COLO829 (cell line): Measurements from ENCODE around the gene MRTFB.
A peak's percentile ranks its signal among the peaks of the same experiment; 100 is the strongest.

Experiments
- DNase-seq: peaks from one replicate; pipeline ENCODE4 v3.0.0; 2012; ENCODE audit warnings: low spot score

MRTFB gene

DNA sequence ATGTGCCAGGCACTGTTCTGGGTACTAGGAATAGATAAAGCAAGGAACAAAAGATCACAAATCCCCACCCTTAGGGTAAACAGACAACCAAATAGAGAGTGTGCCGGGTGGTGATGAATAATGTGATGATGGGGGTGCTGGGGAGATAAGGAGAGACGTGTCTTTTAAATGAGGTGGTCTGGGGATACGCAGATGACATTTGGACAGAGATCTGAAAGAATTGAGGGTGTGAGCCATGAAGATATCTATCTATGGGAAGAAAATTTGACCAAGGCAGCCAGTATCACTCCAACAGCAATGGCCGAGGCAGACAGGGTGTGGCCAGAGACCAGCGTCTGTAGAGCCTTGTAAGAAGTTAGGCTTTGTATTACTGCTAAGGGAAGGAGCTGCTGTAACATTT is 165.3 kb downstream of the MRTFB start:
- DNase-seq = no peak

DNA sequence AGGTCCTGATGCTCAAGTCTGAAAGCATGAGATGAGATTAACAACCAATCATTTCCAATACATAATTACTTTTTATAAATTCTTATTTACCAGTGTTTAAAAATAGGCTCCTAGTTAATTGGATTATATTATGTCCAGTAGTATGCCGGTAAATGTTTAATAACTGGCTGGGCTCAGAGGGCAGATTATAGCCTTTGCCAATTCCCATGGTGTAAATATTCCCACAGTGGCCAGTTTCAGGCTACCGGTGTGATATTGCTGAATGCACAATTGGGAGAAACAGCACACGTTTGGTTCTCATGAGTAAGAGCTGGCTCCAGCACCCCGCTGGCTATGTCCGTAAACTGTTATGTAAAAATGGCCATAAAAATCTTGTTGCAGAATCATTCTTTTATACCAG is 167.6 kb downstream of the MRTFB start:
- DNase-seq = no peak

DNA sequence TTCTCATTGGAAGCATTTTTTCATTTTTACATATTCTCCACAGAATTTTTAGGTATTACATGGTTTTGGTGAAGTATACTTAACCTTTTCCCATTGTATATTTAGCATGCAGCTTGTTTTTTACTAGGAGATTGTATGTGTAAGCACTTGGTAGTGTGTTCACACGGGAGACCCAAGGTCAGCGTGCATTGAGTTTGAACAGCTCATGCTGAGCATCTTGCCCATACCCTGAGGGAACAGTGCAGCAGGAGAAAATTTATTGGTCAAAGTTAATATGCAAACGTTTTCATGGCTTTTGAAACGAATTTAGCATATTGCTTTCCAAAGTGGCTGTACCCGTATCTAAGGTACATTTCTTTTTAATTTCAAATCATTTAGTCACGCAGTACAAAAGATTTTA is 168.7 kb downstream of the MRTFB start:
- no peak for DNase-seq

DNA sequence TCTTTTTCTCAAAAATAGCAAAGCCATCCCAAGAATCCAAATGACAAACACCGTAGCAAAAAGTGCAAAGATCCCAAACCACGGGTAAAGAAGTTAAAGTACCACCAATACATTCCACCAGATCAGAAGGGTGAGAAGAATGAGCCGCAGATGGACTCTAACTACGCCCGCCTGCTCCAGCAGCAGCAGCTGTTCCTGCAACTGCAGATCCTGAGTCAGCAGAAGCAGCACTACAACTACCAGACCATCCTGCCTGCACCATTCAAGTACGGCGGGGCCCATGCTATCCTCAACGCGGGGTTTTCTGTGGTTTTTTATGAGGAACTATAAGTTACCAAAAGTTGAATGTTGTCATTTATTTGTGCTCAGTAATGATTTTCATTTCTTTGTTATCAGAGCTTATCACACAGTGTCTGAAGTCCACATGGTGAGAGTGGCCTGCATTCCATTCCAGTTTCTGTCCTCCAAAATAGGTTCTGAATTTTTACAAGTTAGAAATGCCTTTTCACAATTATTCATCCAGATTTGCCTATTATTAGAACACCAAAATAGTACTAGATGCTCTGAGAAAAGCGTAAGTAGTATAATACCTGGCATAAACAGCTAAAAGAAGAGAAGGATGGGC is 169.2 kb downstream of the MRTFB start:
- DNase-seq = no peak

DNA sequence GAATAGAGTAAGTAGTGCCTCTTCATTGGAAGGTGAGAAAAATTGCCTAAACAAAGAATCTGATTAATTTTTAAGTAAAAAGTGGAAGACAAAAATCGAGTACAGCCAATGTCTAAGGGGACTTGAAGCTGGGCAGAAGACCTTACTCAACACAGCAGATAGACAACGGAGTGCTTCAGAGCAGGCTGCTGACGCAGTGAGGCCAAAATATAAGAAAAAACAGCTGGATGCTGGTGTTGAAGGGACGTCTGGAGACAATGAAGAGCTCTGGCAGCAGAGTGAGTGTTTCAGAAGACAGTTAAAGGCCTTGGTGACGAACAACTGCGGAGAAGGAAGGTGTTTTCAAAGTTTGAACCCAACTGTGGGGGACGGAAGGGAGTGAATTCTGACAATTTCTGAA is 169.8 kb downstream of the MRTFB start:
- no peak for DNase-seq

DNA sequence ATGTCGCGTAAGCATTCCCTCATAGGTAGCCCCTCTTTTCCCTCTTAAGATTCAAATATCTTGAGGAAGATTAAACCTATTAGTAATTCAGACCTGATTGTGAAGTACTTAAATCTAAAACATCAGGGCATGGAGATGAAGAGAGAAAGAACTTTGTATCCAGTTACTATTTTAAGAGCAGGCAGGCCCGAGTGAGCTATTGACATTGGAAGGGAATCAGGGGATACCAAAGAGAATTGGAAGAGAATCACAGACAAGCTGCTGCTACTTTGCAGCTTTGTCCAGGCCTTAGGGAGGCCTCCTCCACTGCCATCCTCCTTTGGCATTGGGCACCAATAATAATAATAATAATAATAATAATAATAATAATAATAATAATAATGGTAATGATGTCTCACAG is 170.5 kb downstream of the MRTFB start:
- DNase-seq = no peak

- no peak for DNase-seq
Measured at GRCh38 chr16:14242769-14243168, 171.7 kb downstream of the MRTFB start.

DNA sequence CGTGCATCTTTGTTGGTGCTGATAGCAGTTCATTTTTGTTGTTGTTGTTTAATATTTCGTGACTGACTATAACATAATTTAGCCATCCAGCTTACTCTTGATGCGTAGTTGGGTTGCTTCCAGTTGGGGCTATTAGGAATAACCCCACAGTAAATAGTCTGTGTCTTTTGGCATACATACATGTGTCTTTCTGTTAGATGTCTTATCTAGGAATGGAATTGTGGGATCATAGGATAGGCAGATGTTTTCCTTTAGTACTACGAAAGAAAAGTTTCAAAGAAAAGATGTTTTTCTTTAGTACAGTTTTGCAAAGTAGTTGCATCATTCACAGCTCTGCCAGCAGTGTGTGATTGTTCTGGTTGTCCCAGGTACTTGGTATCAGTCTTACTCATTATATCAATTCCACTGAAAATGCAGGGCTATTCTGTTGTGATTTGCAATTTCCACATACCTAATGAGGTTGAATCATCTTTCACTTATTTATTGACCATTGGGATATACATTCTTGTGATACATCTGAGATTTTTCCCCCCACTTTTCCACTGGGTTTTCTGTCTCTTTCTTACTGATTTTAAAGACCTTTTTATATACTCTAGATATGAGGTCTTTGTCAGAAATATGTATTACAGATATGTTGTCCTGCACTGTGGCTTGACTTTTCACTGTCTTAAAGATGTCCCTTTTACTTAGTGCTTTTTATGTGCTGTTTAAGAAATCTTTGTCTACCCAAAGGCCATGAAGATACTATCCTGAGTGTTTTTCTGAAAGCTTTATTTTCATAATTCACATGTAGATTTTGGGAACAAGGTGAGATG is 173.3 kb downstream of the MRTFB start:
- DNase-seq = no peak

DNA sequence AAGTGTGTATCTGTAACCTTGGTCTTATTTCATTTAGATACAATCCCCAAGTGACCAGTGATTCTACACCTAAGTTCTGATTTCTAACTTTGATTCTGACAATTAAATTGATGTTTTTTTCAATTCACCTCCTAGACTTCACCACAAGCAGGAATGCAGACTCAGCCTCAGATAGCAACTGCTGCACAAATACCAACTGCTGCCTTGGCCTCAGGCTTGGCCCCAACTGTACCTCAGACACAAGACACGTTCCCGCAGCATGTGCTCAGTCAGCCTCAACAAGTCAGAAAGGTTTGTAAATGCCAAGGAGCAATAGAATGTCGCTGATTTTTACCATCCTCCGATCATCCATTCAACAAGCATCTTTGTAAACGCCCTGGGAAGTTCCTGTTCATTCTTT is 177.7 kb downstream of the MRTFB start:
- DNase-seq = no peak

DNA sequence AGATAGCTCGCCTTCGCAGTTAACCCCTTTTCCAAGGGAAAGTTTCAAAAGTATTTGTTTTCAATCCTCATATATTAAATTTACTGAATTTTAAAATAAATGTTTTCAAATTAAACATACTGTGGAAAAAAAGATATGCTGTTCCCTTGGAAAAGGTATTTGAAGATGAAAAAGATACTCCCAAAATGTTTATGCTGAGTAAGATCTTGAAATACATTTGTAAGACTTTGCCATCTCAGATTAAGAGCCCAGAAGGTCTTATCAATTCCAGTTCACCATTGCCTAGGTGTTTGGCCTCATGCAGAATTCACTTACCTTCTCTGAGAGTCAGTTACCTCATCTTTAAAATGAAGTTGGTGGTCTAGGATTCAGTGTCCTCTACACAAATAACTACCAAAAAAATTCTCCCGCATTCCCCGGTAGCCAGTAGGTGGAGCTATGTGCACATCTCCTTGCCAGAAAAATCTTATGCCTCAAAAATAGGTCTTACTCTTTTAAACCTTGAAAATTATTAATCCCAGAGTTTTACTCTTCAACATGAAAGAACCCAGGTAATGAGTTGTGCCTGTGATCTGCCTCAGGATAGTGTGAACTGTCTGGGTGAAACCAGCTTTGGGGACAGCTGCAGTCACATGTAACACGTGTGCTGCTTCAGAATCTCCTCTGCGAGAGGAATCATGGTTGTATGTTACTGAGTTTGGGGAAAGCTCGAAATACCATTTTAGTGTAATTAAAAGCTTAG is 178.3 kb downstream of the MRTFB start:
- peak; percentile 66 for DNase-seq

GRCh38 chr16:14251419-14251818 is 180.3 kb downstream of the MRTFB start:
- no peak for DNase-seq

DNA sequence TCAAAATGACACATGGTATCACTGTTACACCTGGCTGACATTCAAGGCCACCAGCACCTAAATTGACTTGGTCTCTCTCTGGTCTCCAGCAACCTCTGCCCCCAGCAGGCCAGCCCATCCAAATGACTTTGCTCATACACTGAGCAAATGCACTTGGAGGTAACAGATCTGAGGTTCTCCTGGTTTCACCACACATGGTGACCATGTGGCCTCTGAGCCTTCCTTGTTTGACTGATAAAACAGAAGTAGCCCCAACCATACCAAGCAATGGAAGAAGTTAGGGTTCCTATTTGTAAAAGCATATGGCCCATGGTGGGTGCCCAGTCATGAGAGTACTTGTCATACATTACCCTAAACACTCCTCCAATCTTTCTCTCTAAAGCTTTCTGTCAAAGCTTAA is 181.7 kb downstream of the MRTFB start:
- DNase-seq = no peak

- peak; percentile 97 for DNase-seq
Measured at GRCh38 chr16:14263011-14263410, 191.9 kb downstream of the MRTFB start.

- no peak for DNase-seq
Measured at GRCh38 chr16:14263769-14264168, 192.7 kb downstream of the MRTFB start.

DNA sequence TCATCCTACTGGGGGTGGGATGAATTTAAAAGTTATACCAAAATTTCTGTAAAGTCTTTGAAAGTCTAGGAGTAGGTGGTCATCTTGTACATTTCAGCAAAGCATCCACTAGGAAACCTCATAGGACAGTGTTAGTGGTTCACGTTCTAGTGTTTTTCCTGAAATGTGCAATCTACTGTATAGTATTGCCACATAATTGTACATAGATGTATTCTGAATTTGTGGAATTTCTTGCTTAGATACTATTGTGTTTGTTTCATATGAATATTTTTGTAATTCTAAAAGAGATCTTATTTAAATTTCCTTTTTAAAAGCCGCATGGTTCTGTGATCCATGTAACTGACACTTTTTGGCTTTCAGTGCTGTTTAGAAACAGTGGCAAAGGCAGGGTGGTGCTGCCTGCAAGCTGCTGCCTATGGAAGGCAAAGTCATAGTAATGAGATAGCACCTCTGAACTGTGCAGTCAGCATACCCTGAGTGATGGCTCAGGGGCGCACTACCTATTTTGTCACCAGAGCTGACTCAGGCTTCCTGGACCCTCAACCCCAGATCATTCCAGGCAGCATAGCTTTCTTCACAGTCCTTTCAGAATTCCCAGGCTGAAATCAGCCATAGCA is 193.3 kb downstream of the MRTFB start:
- no peak for DNase-seq

- no peak for DNase-seq
Measured at GRCh38 chr16:14268073-14268472, 197.0 kb downstream of the MRTFB start.

- no peak for DNase-seq
Measured at GRCh38 chr16:14275934-14276333, 204.8 kb downstream of the MRTFB start.

DNA sequence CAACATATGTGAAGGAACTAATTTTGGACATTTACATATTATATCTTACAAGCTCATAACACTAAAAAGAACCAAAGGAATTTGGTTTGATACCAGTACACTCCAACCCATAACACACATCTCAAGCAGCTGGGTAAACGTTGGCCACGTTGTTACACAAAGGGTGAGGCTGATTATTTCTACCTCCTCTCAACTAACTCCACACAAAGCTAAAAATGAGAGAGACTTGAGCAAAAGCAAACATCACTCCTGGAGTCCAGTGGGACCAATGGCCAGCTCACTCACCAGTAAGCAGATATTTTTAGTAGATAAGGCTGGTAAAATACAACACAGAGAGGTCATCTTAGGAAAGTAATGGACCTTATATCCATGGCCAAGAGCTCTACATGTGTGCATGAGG is 207.6 kb downstream of the MRTFB start:
- DNase-seq = no peak

DNA sequence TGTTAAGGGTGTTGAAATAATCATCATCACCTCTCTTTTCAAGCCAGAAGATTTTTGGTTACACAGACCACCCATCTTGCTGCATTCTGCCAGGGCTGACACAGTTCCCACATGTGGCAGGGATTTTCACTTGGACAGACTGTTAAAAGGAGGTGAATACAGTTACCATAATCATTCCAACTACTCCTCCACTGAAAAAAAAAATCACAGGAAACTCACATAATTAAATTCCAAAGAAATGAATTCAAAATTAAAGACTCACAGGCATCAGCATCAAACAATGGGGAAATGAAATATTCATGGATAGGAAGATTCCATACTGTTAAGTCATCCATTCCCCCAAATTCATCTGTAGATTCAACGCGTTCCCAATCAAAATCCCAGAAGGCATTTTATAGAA is 209.4 kb downstream of the MRTFB start:
- DNase-seq = no peak

DNA sequence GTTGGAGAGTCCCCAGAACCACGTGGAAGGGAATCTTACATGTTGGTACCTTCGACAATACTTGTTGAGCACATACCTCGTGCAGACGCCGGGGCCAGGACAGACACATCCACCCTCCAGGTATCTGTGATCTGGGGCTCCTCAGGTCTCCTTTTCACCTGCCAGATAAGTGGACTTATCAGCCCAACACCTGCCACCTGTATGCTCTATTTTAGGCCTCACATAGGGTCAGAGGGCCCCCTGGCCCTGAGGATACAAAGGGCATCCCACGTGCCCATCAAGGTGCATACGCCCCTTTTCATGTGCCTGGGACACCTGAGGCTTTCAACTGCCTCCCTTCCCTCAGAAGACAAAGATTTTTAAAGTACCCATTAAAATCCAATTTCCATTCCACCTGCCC is 212.7 kb downstream of the MRTFB start:
- no peak for DNase-seq

DNA sequence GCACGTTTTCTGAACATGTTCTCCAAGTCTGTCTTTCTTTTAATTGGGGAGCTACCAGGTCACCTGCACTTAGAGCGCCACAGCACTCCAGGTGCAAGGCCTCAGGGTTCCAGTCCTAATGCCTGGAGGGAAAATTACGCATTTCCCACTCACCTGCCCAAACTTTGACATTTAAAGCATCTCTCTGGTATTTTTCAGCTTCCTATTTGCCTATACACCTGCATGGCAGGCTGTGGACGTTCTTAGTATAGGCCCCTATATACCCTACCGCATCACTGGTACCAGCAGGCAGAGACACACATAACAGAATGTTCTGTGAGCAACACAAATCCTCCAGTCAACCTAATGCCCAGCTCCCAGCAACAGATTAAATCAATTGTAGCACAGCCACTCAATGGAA is 213.3 kb downstream of the MRTFB start:
- no peak for DNase-seq

- peak; percentile 40 for DNase-seq
Measured at GRCh38 chr16:14284930-14285512, 213.9 kb downstream of the MRTFB start.
